H1 (cell line): Measurements from ENCODE around the gene RARA. TPM values are rescaled to one million over a fixed set of nuclear protein-coding genes. Genes with fewer than 3 reads are reported as not detected.

ENCODE experiments used
- CTCF ChIA-PET: fragments of 300-600 bp; sonication (Branson Sonifier 250); formaldehyde crosslinking; loops from one replicate; lab custom pipeline; 2021; ENCODE audit not compliant: partially characterized antibody; lab: Charles Lee
- POLR2A ChIA-PET: fragments of 300-600 bp; sonication (Branson Sonifier 250); formaldehyde crosslinking; loops from one replicate; lab custom pipeline; 2021; ENCODE audit warnings: inconsistent platforms; ENCODE audit not compliant: partially characterized antibody; lab: Charles Lee
- DNase-seq, 2 experiments: peaks; one replicate each; pipeline versions ENCODE4 v3.0.0 to v3.0.0-alpha.2; 2010 to 2022; ENCODE audit warnings: low spot score in 2 of 2, low read depth in 1 of 2, mixed read lengths in 1 of 2
- FAIRE-seq: peaks from 2 replicates; lab custom pipeline; 2011; peaks lifted over from hg19 to GRCh38; lab: Jason Lieb, UNC
- H2AFZ ChIP-seq: 2 replicates; pipeline ENCODE4 v1.8.1; 2012; ENCODE audit warnings: low read length, inconsistent platforms
- H2AK5ac ChIP-seq: 2 replicates; pipeline ENCODE4 v1.6.1; 2013; ENCODE audit warnings: low read depth, low read length
- H2BK120ac ChIP-seq: replicated peaks from 2 replicates; pipeline ENCODE3; 2013; ENCODE audit warnings: low read depth, low read length, inconsistent platforms
- H2BK12ac ChIP-seq: 2 replicates; pipeline ENCODE4 v1.6.1; 2013; ENCODE audit warnings: low read depth, low read length
- H2BK15ac ChIP-seq: 2 replicates; pipeline ENCODE4 v1.6.1; 2013; ENCODE audit warnings: low read length
- H2BK20ac ChIP-seq: 2 replicates; pipeline ENCODE4 v1.6.1; 2013; ENCODE audit warnings: low read length
- H2BK5ac ChIP-seq: 2 replicates; pipeline ENCODE4 v1.6.1; 2013; ENCODE audit warnings: low read depth, low read length
- H3K14ac ChIP-seq: 2 replicates; pipeline ENCODE4 v1.6.1; 2013; ENCODE audit warnings: inconsistent platforms; ENCODE audit not compliant: insufficient read length
- H3K18ac ChIP-seq: 2 replicates; pipeline ENCODE4 v1.6.1; 2013; ENCODE audit warnings: low read length; ENCODE audit errors: extremely low read depth
- H3K23ac ChIP-seq: 2 replicates; pipeline ENCODE4 v1.6.1; 2013; ENCODE audit warnings: inconsistent platforms; ENCODE audit not compliant: insufficient read length
- H3K23me2 ChIP-seq: 2 replicates; pipeline ENCODE4 v1.6.1; 2013; ENCODE audit warnings: low read depth, low read length
- H3K27ac ChIP-seq: 2 replicates; pipeline ENCODE4 v1.6.1; 2011; ENCODE audit warnings: low read depth, low read length, inconsistent platforms
- H3K27me3 ChIP-seq, 4 experiments: replicated peaks in 1 of 4; 1 replicate in 1 of 4; 2 replicates in 3 of 4; pipeline versions ENCODE4 v1.6.1 to v1.8.1; 2011 to 2013; ENCODE audit warnings: low read length in 3 of 4, mild to moderate bottlenecking in 3 of 4, inconsistent platforms in 2 of 4, mixed read lengths in 2 of 4, moderate library complexity in 1 of 4; ENCODE audit not compliant: control insufficient read depth in 3 of 4, insufficient read depth in 3 of 4; ENCODE audit errors: extremely low read depth in 1 of 4
- H3K36me3 ChIP-seq, 4 experiments: 2 replicates each; pipeline versions ENCODE4 v1.6.1 to v1.8.1; 2011 to 2013; ENCODE audit warnings: mild to moderate bottlenecking in 4 of 4, low read length in 3 of 4, moderate library complexity in 2 of 4, control low read depth in 1 of 4, inconsistent platforms in 1 of 4; ENCODE audit not compliant: insufficient read depth in 4 of 4, control insufficient read depth in 2 of 4
- H3K4ac ChIP-seq: replicated peaks from 2 replicates; pipeline ENCODE3; 2013; ENCODE audit warnings: low read length, low read depth, mixed read lengths, inconsistent platforms; ENCODE audit not compliant: insufficient read length
- H3K4me1 ChIP-seq, 4 experiments: replicated peaks in 1 of 4; 1 replicate in 1 of 4; 2 replicates in 3 of 4; pipeline versions ENCODE4 v1.6.1 to v1.8.1; 2011 to 2013; ENCODE audit warnings: low read length in 3 of 4, inconsistent platforms in 2 of 4, mixed read lengths in 1 of 4; ENCODE audit not compliant: insufficient read depth in 4 of 4, control insufficient read depth in 3 of 4
- H3K4me2 ChIP-seq, 2 experiments: 2 replicates each; pipeline versions ENCODE4 v1.6.1 to v1.8.1; 2011 to 2013; ENCODE audit warnings: low read depth in 2 of 2, low read length in 2 of 2, control low read depth in 1 of 2, inconsistent platforms in 1 of 2, mild to moderate bottlenecking in 1 of 2; ENCODE audit not compliant: insufficient read depth in 1 of 2
- H3K4me3 ChIP-seq, 4 experiments: fragments of 200-600, 300-600 bp in 1 of 4; sonication (generic), shearing (Covaris generic), sonication (Bioruptor Twin) in 1 of 4; 2 replicates each; pipeline versions ENCODE4 v1.5.1 to v1.8.1; 2011 to 2016; ENCODE audit warnings: low read length in 4 of 4, low read depth in 3 of 4, control low read depth in 2 of 4, inconsistent platforms in 2 of 4, mild to moderate bottlenecking in 2 of 4, mixed read lengths in 1 of 4, moderate library complexity in 1 of 4; ENCODE audit not compliant: insufficient read depth in 2 of 4; ENCODE audit errors: extremely low read depth in 1 of 4
- H3K56ac ChIP-seq: replicated peaks from 2 replicates; pipeline ENCODE3; 2013; ENCODE audit warnings: low read depth, mild to moderate bottlenecking, mixed read lengths, low read length, inconsistent platforms; ENCODE audit not compliant: insufficient read length
- H3K79me1 ChIP-seq: 2 replicates; pipeline ENCODE4 v1.6.1; 2013; ENCODE audit warnings: low read depth, low read length, control low read depth
- H3K79me2 ChIP-seq, 2 experiments: 2 replicates each; pipeline versions ENCODE4 v1.6.1 to v1.8.1; 2012 to 2013; ENCODE audit warnings: low read length in 2 of 2, mild to moderate bottlenecking in 2 of 2, inconsistent platforms in 1 of 2; ENCODE audit not compliant: insufficient read depth in 2 of 2, control insufficient read depth in 1 of 2
- H3K9ac ChIP-seq, 4 experiments: replicated peaks in 1 of 4; 1 replicate in 1 of 4; 2 replicates in 3 of 4; pipeline versions ENCODE4 v1.6.1 to v1.8.1; 2011 to 2013; ENCODE audit warnings: low read depth in 3 of 4, low read length in 3 of 4, control low read depth in 2 of 4, mild to moderate bottlenecking in 2 of 4, moderate library complexity in 2 of 4, inconsistent platforms in 1 of 4; ENCODE audit errors: extremely low read depth in 1 of 4
- H3K9me3 ChIP-seq, 2 experiments: 2 replicates each; pipeline versions ENCODE4 v1.6.1 to v1.8.1; 2012 to 2013; ENCODE audit warnings: mild to moderate bottlenecking in 2 of 2, moderate library complexity in 2 of 2, control low read depth in 1 of 2, inconsistent platforms in 1 of 2, low read depth in 1 of 2, low read length in 1 of 2, mixed read lengths in 1 of 2; ENCODE audit not compliant: insufficient read depth in 2 of 2
- H4K20me1 ChIP-seq, 2 experiments: replicated peaks in 1 of 2; 2 replicates each; pipeline versions ENCODE3 to v1.8.1; 2011 to 2013; ENCODE audit warnings: inconsistent platforms in 2 of 2, low read length in 2 of 2, mild to moderate bottlenecking in 1 of 2; ENCODE audit not compliant: insufficient read depth in 2 of 2, control insufficient read depth in 1 of 2
- H4K5ac ChIP-seq: 2 replicates; pipeline ENCODE4 v1.6.1; 2013; ENCODE audit warnings: low read length, low read depth, mixed read lengths, inconsistent platforms; ENCODE audit not compliant: insufficient read length
- H4K8ac ChIP-seq: 2 replicates; pipeline ENCODE4 v1.8.0; 2013; ENCODE audit warnings: mild to moderate bottlenecking, moderate library complexity, low read length, inconsistent platforms; ENCODE audit not compliant: insufficient read depth; ENCODE audit errors: extremely low read depth
- H4K91ac ChIP-seq: replicated peaks from 2 replicates; pipeline ENCODE3; 2013; ENCODE audit warnings: low read length, mixed read lengths, inconsistent platforms; ENCODE audit not compliant: insufficient read length
- CBX5 ChIP-seq: fragments of 300-800, 300-1000 bp; sonication (generic); IDR thresholded peaks from 2 replicates; pipeline ENCODE4 v1.7.1; 2016; ENCODE audit warnings: antibody characterized with exemption, low read length, low read depth
- CHD1 ChIP-seq: IDR thresholded peaks from 2 replicates; pipeline ENCODE4 v1.6.1; 2012; ENCODE audit warnings: low read depth, low read length, improper control_type of control experiment
- CTBP2 ChIP-seq: IDR thresholded peaks from 2 replicates; pipeline ENCODE4 v1.7.0; 2011; ENCODE audit warnings: borderline replicate concordance, mild to moderate bottlenecking, moderate library complexity, mixed read lengths, low read length; ENCODE audit not compliant: insufficient read depth, insufficient read length
- JUND ChIP-seq: IDR thresholded peaks from 2 replicates; pipeline ENCODE4 v1.6.1; 2011; ENCODE audit warnings: mild to moderate bottlenecking, improper control_type of control experiment, low read length
- KDM1A ChIP-seq: fragments of 200-600, 300-600 bp; sonication (generic); IDR thresholded peaks from 2 replicates; pipeline ENCODE4 v1.7.1; 2016; ENCODE audit warnings: mild to moderate bottlenecking, low read length, borderline replicate concordance
- MAFK ChIP-seq: IDR thresholded peaks from 2 replicates; pipeline ENCODE4 v1.6.1; 2012; ENCODE audit warnings: low read depth, mild to moderate bottlenecking, improper control_type of control experiment, low read length
- RAD21 ChIP-seq, 2 experiments: IDR thresholded peaks in 1 of 2; conservative IDR thresholded peaks in 1 of 2; 2 replicates each; pipeline ENCODE4 v1.6.1; 2011; ENCODE audit warnings: low read depth in 2 of 2, low read length in 2 of 2, improper control_type of control experiment in 1 of 2, inconsistent platforms in 1 of 2, mild to moderate bottlenecking in 1 of 2, moderate library complexity in 1 of 2
- RBBP5 ChIP-seq: IDR thresholded peaks from 2 replicates; pipeline ENCODE4 v1.7.1; 2012; ENCODE audit warnings: low read depth, mild to moderate bottlenecking, inconsistent platforms, low read length, moderate library complexity, borderline replicate concordance
- RFX5 ChIP-seq: IDR thresholded peaks from 2 replicates; pipeline ENCODE4 v1.6.1; 2011; ENCODE audit warnings: low read depth, low read length, improper control_type of control experiment, borderline replicate concordance
- SIRT6 ChIP-seq: IDR thresholded peaks from one replicate; pipeline ENCODE4 v1.7.1; 2012; ENCODE audit warnings: low read length, inconsistent platforms
- TEAD4 ChIP-seq: IDR thresholded peaks from 2 replicates; pipeline ENCODE4 v1.6.1; 2012; ENCODE audit warnings: low read depth, low read length, inconsistent platforms, mixed read lengths
- YY1 ChIP-seq: IDR thresholded peaks from 2 replicates; pipeline ENCODE4 v1.6.1; 2011; ENCODE audit warnings: low read depth, mild to moderate bottlenecking, low read length
- WGBS, 2 experiments: shearing (Covaris generic) in 1 of 2; methylation state at CpG; one replicate each; pipeline versions ENCODE4 v1.1.6 to v1.1.7; 2013 to 2015; ENCODE audit warnings: low lambda C conversion rate in 2 of 2, mixed read lengths in 2 of 2, inconsistent platforms in 1 of 2, low coverage in 1 of 2, missing lambda C conversion rate in 1 of 2; ENCODE audit not compliant: insufficient replicate concordance in 2 of 2, insufficient coverage in 1 of 2, insufficient read length in 1 of 2; ENCODE audit errors: extremely low coverage in 1 of 2, missing lambda C conversion rate in 1 of 2; 5-methylcytosine and 5-hydroxymethylcytosine counted together
- polyA plus RNA-seq, 7 experiments: library from polyadenylated mRNA; depleted of rRNA in 3 of 7; stranded (reverse) in 5 of 7; unstranded in 2 of 7; fragments of >200 nt in 5 of 7; fragments of 200-250 nt in 2 of 7; gene quantifications; 1 replicate in 5 of 7; 2 replicates in 1 of 7; 4 replicates in 1 of 7; pipeline versions ENCODE4 v1.2.1 to v1.2.3, GENCODE V29; 2011 to 2013; ENCODE audit warnings: missing spikeins in 2 of 7, mixed read lengths in 2 of 7
- total RNA-seq: library from RNA; stranded (reverse); fragmentation: NEBNext Ultra II Directional; extraction: Animal tissue kit (Norgen Biotek cat#: 25700); gene quantifications from 2 replicates; pipeline ENCODE4 v1.2.1, GENCODE V29; 2021

The RARA gene
- total and polyA plus RNA-seq, 2 of the 8 experiments (the other 6 are each of a cell fraction or from before 2014, with no cell fraction given) = 4.4 to 16.5 TPM

GRCh38 chr17:40366076-40366860 lies 57.3 kb downstream of the RARA start:
- Histone ChIP-seq H3K56ac (no peak overlapping the region), H3K4ac (no peak overlapping the region), H3K79me1 (no peaks in the 10 kb centered on the region), H3K9me3 (no peaks in the 10 kb centered on the region), H3K14ac (no peak overlapping the region), H3K27ac (no peak overlapping the region), H3K23me2 (peaks cover 18% of the 10 kb centered on the region; the same call in 1 of the 2 replicates), H2BK5ac (no peak overlapping the region), H3K9ac (no peak overlapping the region), H2BK12ac (peak overlapping the region; percentile 71; the same call in 1 of the 2 replicates), H4K91ac (no peak overlapping the region), H2AK5ac (no peak overlapping the region), H3K27me3 (peaks cover 8 to 27% (median 22%) of the 10 kb centered on the region in 4 experiments), H3K36me3 (no peaks in the 10 kb centered on the region), H3K79me2 (no peaks in the 10 kb centered on the region), H3K18ac (no peak overlapping the region), H3K4me2 (no peak overlapping the region), H4K5ac (no peak overlapping the region), H2AFZ (no peak overlapping the region), H3K4me3 (no peak overlapping the region), H4K20me1 (peaks cover 0 to 2% of the 10 kb centered on the region in 2 experiments), H2BK20ac (0 out of 2 replicates have a peak overlapping the region, but pooled peaks have one; percentile 3), H4K8ac (no peak overlapping the region), H3K4me1 (peaks cover 6 to 29% (median 23%) of the 10 kb centered on the region in 4 experiments), H3K23ac (no peak overlapping the region), H2BK15ac (no peak overlapping the region), H2BK120ac (no peak overlapping the region)
- ChIA-PET POLR2A (interaction anchor here (1.0 to 2.1 kb wide), 5 partner anchors 10 to 226 kb away, joined by 4 to 6 read pairs (median 5); partner anchors contain the start of gene CASC3), CTCF (interaction anchor here (0.6 to 30.8 kb wide), 11 partner anchors 9 to 743 kb away, joined by 3 to 1198 read pairs (median 6); partner anchors contain the start of gene RARA)
- DNase-seq (no peak), FAIRE-seq (no peak)
- WGBS, 2 experiments = 90% methylated on average over 18 of the region's 18 CpGs; no CpG with 5 or more reads in 1 of the 2 experiments
- TF ChIP-seq MAFK = no peak
- no peak for TF ChIP-seq RBBP5
- no peak for TF ChIP-seq CBX5
- no peak for TF ChIP-seq YY1
- TF ChIP-seq JUND = no peak
- no peak for TF ChIP-seq KDM1A
- TF ChIP-seq CHD1 = no peak
- no peak for TF ChIP-seq RFX5
- no peak for TF ChIP-seq TEAD4
- no peak for TF ChIP-seq RAD21 (IDR thresholded peaks at IDR 0.05 in 1 of 2, conservative IDR thresholded peaks at IDR 0.05 in 1 of 2; ENCODE audit: low read depth in 2 of 2, low read length in 2 of 2)
- no peak for TF ChIP-seq SIRT6
- no peak for TF ChIP-seq CTBP2
